OCI-M1 (cell line): ENCODE measurements around the gene ARHGEF7.
A peak's percentile ranks its signal among the peaks of the same experiment; 100 is the strongest.

Experiments
- DNase-seq: peaks from one replicate; lab custom pipeline; 2025; lab: John Stamatoyannopoulos, UW

The ARHGEF7 gene

GRCh38 chr13:111325146-111325890, 210.2 kb downstream of the ARHGEF7 start:
- no peak for DNase-seq

- DNase-seq, result no peak
Measured at GRCh38 chr13:111325941-111326620, 211.0 kb downstream of the ARHGEF7 start.

- DNase-seq, result no peak
Measured at GRCh38 chr13:111326621-111326965, 211.5 kb downstream of the ARHGEF7 start.

DNA sequence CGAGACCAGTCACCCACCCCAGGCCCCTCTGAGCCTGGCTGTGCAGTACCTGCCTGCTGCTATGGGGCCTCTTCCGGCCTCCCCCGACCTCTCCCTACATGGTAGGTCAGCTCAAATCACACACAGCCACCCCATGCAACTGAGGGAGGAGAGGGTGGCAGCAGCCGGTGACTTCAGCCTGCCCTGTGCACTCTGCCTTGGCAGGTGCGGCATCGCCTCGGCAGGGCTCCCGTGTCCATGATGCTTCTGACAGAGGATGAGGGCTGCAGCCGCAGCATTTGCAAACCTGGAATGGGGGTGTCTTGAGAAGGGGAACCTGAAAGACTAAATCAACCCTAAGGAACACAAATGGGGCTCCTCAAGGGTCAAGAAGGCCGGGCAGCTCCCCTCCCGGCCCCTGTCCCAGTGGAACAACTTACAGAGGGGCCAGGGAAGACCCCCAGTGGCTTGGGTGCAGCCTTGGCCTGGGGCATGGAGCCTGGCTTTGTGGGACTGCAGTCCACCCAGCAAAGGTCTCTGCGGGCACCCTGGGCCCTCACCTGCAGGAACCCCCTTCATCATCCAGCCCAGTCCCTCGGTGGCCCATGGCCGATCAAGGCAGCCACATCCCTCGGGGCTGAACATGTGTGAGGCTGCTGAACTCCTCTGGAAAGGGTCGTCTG, 212.0 kb downstream of the ARHGEF7 start:
- DNase-seq, result no peak

DNA sequence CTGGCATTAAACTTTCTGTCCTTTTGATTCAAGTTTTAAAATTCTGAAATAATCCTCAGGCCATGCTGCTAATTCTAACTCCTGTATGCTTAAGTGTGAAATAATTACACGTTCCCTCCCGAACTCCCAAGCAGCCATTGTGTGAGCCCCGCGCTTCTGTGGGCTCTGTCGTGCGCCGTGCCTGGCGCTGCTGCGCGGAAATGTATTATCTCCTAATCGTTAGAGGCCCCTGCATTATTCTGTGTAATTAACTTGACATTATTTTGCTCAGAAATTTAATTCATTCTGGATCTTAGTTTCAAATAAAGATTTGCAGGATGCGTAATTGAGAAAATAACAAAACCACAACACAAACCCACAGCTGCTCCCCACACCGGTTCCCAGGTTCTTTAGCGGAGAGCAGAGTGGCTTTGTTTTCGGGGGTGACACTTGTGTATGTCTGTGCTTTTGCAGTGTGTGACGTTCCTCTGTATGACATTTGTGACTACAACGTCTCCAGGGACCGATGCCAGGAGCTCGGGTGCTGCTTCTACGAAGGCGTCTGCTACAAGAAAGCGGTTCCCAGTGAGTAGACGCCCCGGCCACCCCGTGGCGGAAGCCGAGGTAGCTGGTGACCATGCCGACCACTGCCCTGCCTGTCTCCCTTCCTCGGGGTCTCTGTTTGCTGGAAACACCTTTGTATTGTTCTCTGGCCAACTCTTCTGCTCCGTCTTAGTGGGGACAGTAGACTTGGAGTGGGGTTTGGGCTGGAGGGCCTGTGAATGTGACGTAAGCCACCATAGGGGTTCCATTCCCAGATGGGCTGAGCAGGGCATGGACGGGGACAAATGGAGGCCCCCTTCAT, 212.8 kb downstream of the ARHGEF7 start:
- no peak for DNase-seq

GRCh38 chr13:111328574-111329410, 213.7 kb downstream of the ARHGEF7 start:
- no peak for DNase-seq

- DNase-seq, result no peak
Measured at GRCh38 chr13:111329641-111330040, 214.5 kb downstream of the ARHGEF7 start.

- DNase-seq, result no peak
Measured at GRCh38 chr13:111330066-111330610, 215.0 kb downstream of the ARHGEF7 start.

DNA sequence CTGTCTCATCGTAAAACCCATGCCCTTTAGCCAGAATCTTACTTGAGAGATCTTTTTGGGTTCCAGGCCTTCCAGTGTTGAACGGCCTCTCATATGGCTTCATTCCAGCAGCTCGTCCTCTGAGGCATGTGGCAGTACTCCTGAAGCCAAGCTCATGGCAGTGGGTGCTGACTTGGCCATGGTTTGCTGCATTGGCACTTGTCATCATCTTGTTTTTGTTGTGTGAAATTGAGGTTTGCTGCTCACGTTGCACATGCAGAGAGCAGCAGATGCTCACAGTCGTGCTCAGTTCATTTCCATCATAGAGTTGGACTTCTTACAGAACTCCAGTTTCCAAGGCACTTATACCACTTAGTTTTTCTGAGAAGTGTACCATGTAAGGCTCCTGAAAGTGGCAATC, 220.2 kb downstream of the ARHGEF7 start:
- no peak for DNase-seq

GRCh38 chr13:111336666-111337065, 221.6 kb downstream of the ARHGEF7 start:
- no peak for DNase-seq

DNA sequence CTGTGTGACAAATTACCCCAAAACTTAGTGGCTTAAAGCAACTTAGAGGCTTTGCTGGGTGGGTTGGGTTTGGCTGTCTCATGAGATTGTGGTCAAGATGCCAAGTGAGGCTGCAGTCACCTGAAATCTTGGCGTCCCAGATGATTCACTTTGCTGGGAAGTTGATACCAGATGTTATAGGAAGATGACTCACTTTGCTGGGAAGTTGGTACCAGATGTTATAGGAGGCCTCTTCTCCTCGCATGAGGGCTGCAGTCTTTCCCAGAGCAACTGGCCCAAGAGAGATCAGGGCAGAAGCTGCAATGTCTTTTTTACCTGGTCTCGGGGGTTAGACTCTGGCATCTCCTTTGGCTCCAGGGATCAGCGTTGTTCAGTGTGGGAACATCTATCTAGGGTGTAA, 222.1 kb downstream of the ARHGEF7 start:
- no peak for DNase-seq

DNA sequence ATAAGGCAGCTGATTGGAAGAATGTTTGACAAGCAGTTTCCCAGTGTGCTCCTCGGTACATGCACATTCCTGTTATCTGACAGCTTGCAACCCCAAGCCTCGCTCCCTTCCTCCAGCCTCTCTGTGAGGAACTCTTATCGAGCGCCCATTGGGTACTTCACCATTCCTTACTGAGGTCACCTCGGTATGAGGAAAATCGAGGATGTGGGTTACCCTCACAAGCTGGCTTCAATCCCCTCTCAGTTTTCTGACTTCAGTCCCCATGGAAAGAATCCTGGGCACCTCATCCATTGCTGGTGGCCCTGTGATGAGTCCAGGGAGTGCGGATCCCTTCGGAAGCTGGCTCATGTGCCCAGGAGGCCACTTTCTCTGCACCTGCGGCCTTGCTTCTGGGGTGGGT, 222.6 kb downstream of the ARHGEF7 start:
- DNase-seq, result no peak

DNA sequence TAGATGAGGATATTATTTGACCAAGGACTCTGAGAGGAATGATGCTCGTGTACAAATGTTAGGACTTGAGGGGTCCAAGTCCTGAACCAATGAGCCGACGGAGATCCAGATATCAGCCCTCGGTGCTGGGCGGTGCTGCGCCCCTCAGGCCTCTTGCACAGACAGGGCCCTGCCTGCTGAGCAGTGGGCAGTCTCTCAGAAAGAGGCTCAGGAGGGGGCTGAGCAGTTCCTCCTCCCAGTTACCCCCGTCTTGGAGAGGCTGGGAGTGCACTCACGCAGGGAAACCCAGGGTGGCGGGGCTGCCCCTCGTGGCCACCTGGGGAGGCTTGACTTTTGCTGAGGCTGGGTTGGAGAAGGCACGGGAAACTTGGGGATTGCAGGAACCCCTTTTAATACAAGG, 223.7 kb downstream of the ARHGEF7 start:
- DNase-seq, result no peak

DNA sequence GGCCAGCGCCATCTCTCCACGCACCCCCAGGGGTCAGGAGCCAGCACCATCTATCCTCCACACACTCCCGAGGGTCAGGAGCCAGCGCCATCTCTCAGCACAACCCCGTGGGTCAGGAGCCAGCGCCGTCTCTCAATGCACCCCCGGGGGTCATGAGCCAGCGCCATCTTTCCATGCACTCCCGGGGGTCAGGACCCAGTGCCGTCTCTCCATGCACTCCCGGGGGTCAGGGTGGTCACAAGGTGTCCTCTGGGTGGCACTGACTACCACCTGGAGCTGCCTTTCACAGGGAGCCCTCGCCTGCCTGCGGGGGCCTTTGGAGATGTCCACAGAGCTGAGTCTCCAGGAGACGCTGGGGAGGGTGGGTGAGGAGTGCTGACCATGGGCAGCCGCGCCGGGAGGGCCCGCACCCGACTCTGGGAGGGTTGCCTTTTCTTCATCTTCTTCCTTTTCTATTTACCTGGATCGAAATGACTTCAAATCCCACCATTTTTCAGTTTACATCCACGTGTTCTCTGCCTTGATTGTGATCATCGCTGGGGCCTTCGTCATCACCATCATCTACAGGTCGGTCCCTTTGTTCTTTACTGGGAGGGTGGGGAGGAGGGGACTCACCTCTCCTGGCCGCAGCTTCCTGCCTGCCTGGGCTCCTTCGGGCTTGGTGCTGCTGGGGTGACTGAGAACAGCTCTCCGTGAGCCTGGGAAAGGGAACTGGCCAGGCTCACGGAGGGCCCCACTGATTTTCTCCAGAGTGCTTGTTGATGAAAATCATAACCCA, 224.4 kb downstream of the ARHGEF7 start:
- DNase-seq, result no peak

DNA sequence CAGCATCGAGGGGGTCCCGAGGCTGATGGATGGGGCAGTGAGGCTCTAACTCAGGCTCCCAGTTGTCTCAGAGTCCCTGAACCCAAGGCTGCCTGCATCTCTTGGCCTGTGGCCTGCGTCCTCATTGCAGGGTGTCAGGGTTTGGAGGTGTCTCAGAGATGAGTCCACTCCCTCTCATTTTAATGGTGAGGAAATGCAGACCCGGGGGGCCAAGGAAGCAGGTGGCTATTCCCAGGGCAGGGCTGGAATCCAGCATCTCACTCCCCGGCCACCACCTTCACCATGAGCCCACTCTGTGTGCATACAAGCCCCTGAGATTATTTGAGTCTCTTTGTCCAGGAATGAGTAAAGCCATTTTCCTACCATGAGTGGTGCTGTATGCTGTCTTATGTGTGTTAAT, 226.8 kb downstream of the ARHGEF7 start:
- no peak for DNase-seq

- no peak for DNase-seq
Measured at GRCh38 chr13:111342721-111343120, 227.6 kb downstream of the ARHGEF7 start.

GRCh38 chr13:111343186-111343805, 228.2 kb downstream of the ARHGEF7 start:
- DNase-seq, result no peak

DNA sequence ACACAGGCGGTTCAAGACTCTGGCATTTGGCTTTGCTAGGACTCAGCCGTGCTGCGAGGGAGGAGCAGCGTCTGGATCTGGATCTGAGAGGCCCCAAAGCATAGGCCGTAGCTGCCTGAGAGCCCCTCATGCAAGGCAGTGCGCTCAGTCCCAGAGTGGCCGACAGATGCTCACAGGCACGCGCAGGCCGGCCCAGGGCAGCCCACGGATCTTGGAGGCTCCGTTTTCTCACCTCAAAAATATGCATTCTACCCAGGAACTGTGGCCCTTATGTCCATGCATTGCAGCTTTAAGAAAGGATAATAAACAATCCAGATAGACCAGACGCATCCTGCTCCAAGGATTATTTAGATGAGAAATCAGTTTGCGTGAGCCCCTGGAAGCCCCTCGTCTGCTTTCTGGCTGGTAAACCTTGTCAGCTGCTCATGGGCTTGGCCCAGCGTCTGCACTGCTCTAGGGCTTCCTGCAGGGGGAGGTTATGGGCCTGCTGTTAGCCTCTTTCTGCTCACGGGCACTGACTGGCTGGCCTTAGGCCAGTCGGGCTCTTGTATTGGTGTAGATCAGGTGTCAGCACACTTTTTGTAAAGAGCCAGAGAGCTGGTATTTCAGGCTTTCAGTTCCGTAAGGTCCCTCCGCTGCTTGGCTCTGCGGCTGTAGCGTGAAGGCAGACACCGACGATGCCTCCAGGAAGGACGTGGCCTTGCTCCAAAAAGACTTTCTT, 229.5 kb downstream of the ARHGEF7 start:
- peak; percentile 11 for DNase-seq

DNA sequence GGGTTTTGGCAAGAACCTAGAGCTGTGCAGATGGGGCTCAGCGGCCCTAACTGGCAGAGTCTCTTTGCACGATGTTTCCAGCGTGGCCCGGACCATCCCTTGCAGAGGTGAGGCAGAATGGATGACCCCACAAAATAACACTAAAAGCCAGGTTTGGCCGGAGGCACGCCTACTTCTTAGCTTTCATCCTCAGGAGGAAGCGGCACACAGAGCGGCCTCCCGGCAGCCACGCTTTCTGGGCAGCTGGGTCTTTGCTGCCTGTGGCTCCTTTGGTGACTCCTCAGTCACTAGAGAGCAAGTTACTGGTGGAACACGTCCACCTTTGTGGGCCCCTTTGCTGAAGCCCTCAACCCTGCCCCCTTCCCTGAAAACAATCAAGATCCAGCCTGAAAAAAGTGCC, 230.6 kb downstream of the ARHGEF7 start:
- no peak for DNase-seq
